ENCODE measurements around the gene ITIH5. TPM values are rescaled to one million over a fixed set of nuclear protein-coding genes. Genes with fewer than 3 reads are reported as not detected.

The ITIH5 gene
- total and polyA plus RNA-seq, 2 of the 8 experiments (the other 6 are each of a cell fraction or from before 2014, with no cell fraction given): 5.8 to 7.6 TPM

GRCh38 chr10:7715515-7715914, 48.7 kb upstream of the ITIH5 start:
- Histone ChIP-seq H3K14ac (ENCODE audit: insufficient read length) (no peak overlapping the region), H3K79me1 (ENCODE audit: low read depth, low read length) (no peaks in the 10 kb centered on the region), H4K20me1 (replicated peaks in 1 of 2; ENCODE audit: control insufficient read depth in 1 of 2, insufficient read depth in 2 of 2, low read length in 2 of 2) (no peaks in the 10 kb centered on the region), H4K5ac (ENCODE audit: insufficient read length, low read depth, low read length) (no peak overlapping the region), H3K23ac (ENCODE audit: insufficient read length) (no peak overlapping the region), H2BK5ac (ENCODE audit: low read depth, low read length) (no peak overlapping the region), H4K91ac (replicated peaks; ENCODE audit: insufficient read length, low read length) (no peak overlapping the region), H3K9ac (replicated peaks in 1 of 4; ENCODE audit: extremely low read depth in 1 of 4, low read depth in 3 of 4, low read length in 3 of 4) (no peak overlapping the region), H3K4me2 (ENCODE audit: insufficient read depth in 1 of 2, low read depth in 2 of 2, low read length in 2 of 2) (no peak overlapping the region), H3K27me3 (replicated peaks in 1 of 4; ENCODE audit: control insufficient read depth in 3 of 4, extremely low read depth in 1 of 4, insufficient read depth in 3 of 4, low read length in 3 of 4) (no peaks in the 10 kb centered on the region), H2BK12ac (ENCODE audit: low read depth, low read length) (no peak overlapping the region), H4K8ac (ENCODE audit: extremely low read depth, insufficient read depth, low read length) (no peak overlapping the region), H2BK15ac (ENCODE audit: low read length) (no peak overlapping the region), H3K27ac (ENCODE audit: low read depth, low read length) (no peak overlapping the region), H3K4ac (replicated peaks; ENCODE audit: insufficient read length, low read depth, low read length) (no peak overlapping the region), H3K79me2 (ENCODE audit: control insufficient read depth in 1 of 2, insufficient read depth in 2 of 2, low read length in 2 of 2) (no peaks in the 10 kb centered on the region), H3K23me2 (ENCODE audit: low read depth, low read length) (no peaks in the 10 kb centered on the region; the same call in 1 of the 2 replicates), H3K4me3 (ENCODE audit: extremely low read depth in 1 of 4, insufficient read depth in 2 of 4, low read depth in 3 of 4, low read length in 4 of 4) (no peak overlapping the region), H3K36me3 (ENCODE audit: control insufficient read depth in 2 of 4, insufficient read depth in 4 of 4, low read length in 3 of 4) (no peaks in the 10 kb centered on the region), H2AFZ (ENCODE audit: low read length) (no peak overlapping the region), H2AK5ac (ENCODE audit: low read depth, low read length) (no peak overlapping the region), H3K4me1 (replicated peaks in 1 of 4; ENCODE audit: control insufficient read depth in 3 of 4, insufficient read depth in 4 of 4, low read length in 3 of 4) (no peaks in the 10 kb centered on the region), H2BK120ac (replicated peaks; ENCODE audit: low read depth, low read length) (no peak overlapping the region), H3K18ac (ENCODE audit: extremely low read depth, low read length) (no peak overlapping the region), H3K9me3 (ENCODE audit: insufficient read depth in 2 of 2, low read depth in 1 of 2, low read length in 1 of 2) (no peaks in the 10 kb centered on the region), H3K56ac (replicated peaks; ENCODE audit: insufficient read length, low read depth, low read length) (no peak overlapping the region), H2BK20ac (ENCODE audit: low read length) (no peak overlapping the region)
- 88% methylated on average over 7 of the region's 7 CpGs; no CpG with 5 or more reads in 1 of the 2 experiments for WGBS, 2 experiments (ENCODE audit: extremely low coverage in 1 of 2, insufficient coverage in 1 of 2, insufficient read length in 1 of 2, insufficient replicate concordance in 2 of 2, low coverage in 1 of 2, low lambda C conversion rate in 2 of 2, missing lambda C conversion rate in 1 of 2)
- ChIA-PET POLR2A (ENCODE audit: partially characterized antibody) (interaction anchor here (0.6 kb wide), 1 partner anchor 669 kb away, joined by 7 read pairs; no protein-coding TSS in a partner anchor), CTCF (ENCODE audit: partially characterized antibody) (interaction anchor here (1.6 kb wide), 1 partner anchor 29 kb away, joined by 7 read pairs; no protein-coding TSS in a partner anchor)
- DNase-seq (ENCODE audit: low read depth in 1 of 2, low spot score in 2 of 2): no peak
- no peak for FAIRE-seq
- TF ChIP-seq BACH1 (IDR thresholded peaks at IDR 0.05; ENCODE audit: low read length) (no peak), JUN (IDR thresholded peaks at IDR 0.05; ENCODE audit: low read depth, low read length) (no peak), CBX5 (IDR thresholded peaks at IDR 0.05; ENCODE audit: low read depth, low read length) (no peak), NANOG (IDR thresholded peaks at IDR 0.05; ENCODE audit: insufficient read depth, low read depth, low read length, poor library complexity, severe bottlenecking) (no peak), HDAC6 (IDR thresholded peaks at IDR 0.05; ENCODE audit: low read depth, low read length) (no peak), CHD2 (IDR thresholded peaks at IDR 0.05; ENCODE audit: low read length) (no peak), CTBP2 (IDR thresholded peaks at IDR 0.05; ENCODE audit: borderline replicate concordance, insufficient read depth, insufficient read length, low read length) (no peak), FOSL1 (IDR thresholded peaks at IDR 0.05; ENCODE audit: insufficient read depth, low read depth, low read length) (no peak), GTF2F1 (IDR thresholded peaks at IDR 0.05; ENCODE audit: borderline replicate concordance, low read depth, low read length) (no peak), RAD21 (IDR thresholded peaks at IDR 0.05 in 1 of 2, conservative IDR thresholded peaks at IDR 0.05 in 1 of 2; ENCODE audit: low read depth in 2 of 2, low read length in 2 of 2) (no peak), BCL11A (IDR thresholded peaks at IDR 0.05; ENCODE audit: low read depth in 2 of 2, low read length in 2 of 2) (no peak), RBBP5 (IDR thresholded peaks at IDR 0.05; ENCODE audit: borderline replicate concordance, low read depth, low read length) (no peak), SIN3A (conservative IDR thresholded peaks at IDR 0.05 in 1 of 2, IDR thresholded peaks at IDR 0.05 in 1 of 2; ENCODE audit: low read depth in 1 of 2, low read length in 2 of 2) (no peak), RXRA (IDR thresholded peaks at IDR 0.05; ENCODE audit: insufficient read depth, low read depth, low read length) (no peak)

All from H1 (cell line).